ENCODE results near the gene RAPGEF5.

DNA sequence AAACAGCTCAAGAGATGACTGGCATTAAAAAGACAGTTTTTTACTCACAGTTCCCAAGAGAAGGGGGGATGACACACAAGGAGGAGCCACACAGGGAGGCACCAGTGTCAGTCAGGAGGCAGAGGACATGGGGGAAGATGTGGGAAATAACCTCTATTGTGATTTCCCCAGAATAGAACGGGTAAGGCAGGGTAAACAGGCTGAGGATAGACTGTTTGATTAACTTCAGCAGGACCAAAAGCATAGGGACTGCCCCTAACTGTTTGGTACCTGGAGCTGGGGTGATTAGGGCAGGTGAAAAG lies 60.7 kb downstream of the RAPGEF5 start:
- TF ChIP-seq EZH2 (IDR thresholded peaks at IDR 0.05; ENCODE audit: borderline replicate concordance, low read depth, low read length, severe bottlenecking) (no peak), POLR2AphosphoS5 (IDR thresholded peaks at IDR 0.05; ENCODE audit: insufficient read depth, low read depth, low read length) (no peak)
- TF ChIP-seq, protein P1, sequence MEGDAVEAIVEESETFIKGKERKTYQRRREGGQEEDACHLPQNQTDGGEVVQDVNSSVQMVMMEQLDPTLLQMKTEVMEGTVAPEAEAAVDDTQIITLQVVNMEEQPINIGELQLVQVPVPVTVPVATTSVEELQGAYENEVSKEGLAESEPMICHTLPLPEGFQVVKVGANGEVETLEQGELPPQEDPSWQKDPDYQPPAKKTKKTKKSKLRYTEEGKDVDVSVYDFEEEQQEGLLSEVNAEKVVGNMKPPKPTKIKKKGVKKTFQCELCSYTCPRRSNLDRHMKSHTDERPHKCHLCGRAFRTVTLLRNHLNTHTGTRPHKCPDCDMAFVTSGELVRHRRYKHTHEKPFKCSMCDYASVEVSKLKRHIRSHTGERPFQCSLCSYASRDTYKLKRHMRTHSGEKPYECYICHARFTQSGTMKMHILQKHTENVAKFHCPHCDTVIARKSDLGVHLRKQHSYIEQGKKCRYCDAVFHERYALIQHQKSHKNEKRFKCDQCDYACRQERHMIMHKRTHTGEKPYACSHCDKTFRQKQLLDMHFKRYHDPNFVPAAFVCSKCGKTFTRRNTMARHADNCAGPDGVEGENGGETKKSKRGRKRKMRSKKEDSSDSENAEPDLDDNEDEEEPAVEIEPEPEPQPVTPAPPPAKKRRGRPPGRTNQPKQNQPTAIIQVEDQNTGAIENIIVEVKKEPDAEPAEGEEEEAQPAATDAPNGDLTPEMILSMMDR (IDR thresholded peaks at IDR 0.05; ENCODE audit: extremely low read depth in 1 of 2, insufficient read depth in 1 of 2, low read depth in 1 of 2, low read length in 2 of 2) = no peak

All from endothelial cell of umbilical vein (primary cell).